ENCODE results near the gene OR2T10.
"Not testable (repeated sequence)": the region's sequence is repeated elsewhere in the genome, so short reads cannot be mapped to it uniquely, and the experiment has no call there.

OR2T10 gene

GRCh38 chr1:248593226-248593625 is 4.3 kb downstream of the OR2T10 start:
- DNase-seq: no peak

GRCh38 chr1:248592655-248593054 is 4.8 kb downstream of the OR2T10 start:
- no peak for DNase-seq

- DNase-seq: no peak
These were observed 7.4 kb downstream of the OR2T10 start for GRCh38 chr1:248590055-248590454.

- no peak for DNase-seq
These were observed 8.2 kb downstream of the OR2T10 start for GRCh38 chr1:248589334-248589733.

- DNase-seq: no peak
These were observed 12.2 kb downstream of the OR2T10 start for GRCh38 chr1:248585266-248585665.

- no peak for DNase-seq
These were observed 21.1 kb downstream of the OR2T10 start for GRCh38 chr1:248576260-248576980.

- DNase-seq: not testable (repeated sequence)
These were observed 22.8 kb downstream of the OR2T10 start, which contains the start of gene OR2T34 for GRCh38 chr1:248574657-248575056. TSS of gene OR2T34 (minus strand) at chr1:248574757. CDS start at chr1:248574757, 0 bp downstream.

GRCh38 chr1:248573856-248574255 is 23.6 kb downstream of the OR2T10 start:
- not testable (repeated sequence) for DNase-seq

GRCh38 chr1:248572049-248572448 is 25.5 kb downstream of the OR2T10 start:
- DNase-seq: not testable (repeated sequence)

GRCh38 chr1:248570811-248571210 is 26.7 kb downstream of the OR2T10 start:
- DNase-seq: not testable (repeated sequence)

GRCh38 chr1:248569049-248569448 is 28.5 kb downstream of the OR2T10 start:
- DNase-seq: not testable (repeated sequence)

GRCh38 chr1:248565530-248566373 is 31.7 kb downstream of the OR2T10 start:
- not testable (repeated sequence) for DNase-seq

GRCh38 chr1:248562672-248563071 is 34.8 kb downstream of the OR2T10 start, which contains the start of gene OR2T29:
TSS of gene OR2T29 (minus strand) at chr1:248562772. CDS start at chr1:248559491, 3,281 bp downstream.
- DNase-seq: not testable (repeated sequence)

GRCh38 chr1:248551027-248551426 is 46.5 kb downstream of the OR2T10 start:
- DNase-seq: not testable (repeated sequence)

- DNase-seq: not testable (repeated sequence)
These were observed 50.1 kb downstream of the OR2T10 start for GRCh38 chr1:248547383-248547782.

Data from NCI-H1930 (cell line).